Sciatic nerve (tissue), 2 donors: ENCODE data around the gene RASSF1. TPM values are rescaled to one million over a fixed set of nuclear protein-coding genes. Genes with fewer than 3 reads are reported as not detected.
"Not testable (repeated sequence)": the region's sequence is repeated elsewhere in the genome, so short reads cannot be mapped to it uniquely, and the experiment has no call there.

Experiments used
- ATAC-seq: fragments of 200-7000 bp; cut with Tn5 transposase; one replicate; pipeline ENCODE4 v1.9.1; 2020; ENCODE audit warnings: mild to moderate bottlenecking, moderate library complexity
- DNase-seq: peaks from one replicate; pipeline ENCODE4 v3.0.0-alpha.2; 2020; ENCODE audit warnings: low spot score
- intact Hi-C: fragments of 100-400 bp; cut with DNase I; formaldehyde crosslinking; loops from one replicate; pipeline ENCODE4 v1.14.2; 2022
- total RNA-seq: library from RNA; stranded (reverse); fragmentation: NEBNext Ultra II Directional; extraction: Animal tissue kit (Norgen Biotek cat#: 25700); gene quantifications from one replicate; pipeline ENCODE4 v1.2.1, GENCODE V29; 2021
- donor health status: DM: no; HTN: no; CAD: no.
- donor health status: DM: no; HTN: no; CAD: no.

Gene RASSF1
- total RNA-seq, 1 donor from 2014 or later = 51.0 TPM

GRCh38 chr3:50295553-50296431 lies 44.8 kb downstream of the RASSF1 start:
- DNase-seq = no peak
- ATAC-seq = no peak
- intact Hi-C loops = no loop called here

GRCh38 chr3:50294492-50295403 lies 45.9 kb downstream of the RASSF1 start:
- DNase-seq (no peak), ATAC-seq (no peak)
- intact Hi-C loops = no loop called here

GRCh38 chr3:50294089-50294488 lies 46.5 kb downstream of the RASSF1 start:
- intact Hi-C loops = no loop called here
- DNase-seq = no peak
- no peak for ATAC-seq

- intact Hi-C loops = no loop called here
- DNase-seq (no peak), ATAC-seq (no peak)
Measured at GRCh38 chr3:50293079-50293801, 47.4 kb downstream of the RASSF1 start.

- peak; percentile 97 for ATAC-seq
- intact Hi-C loops = no loop called here
- peak; percentile 97 for DNase-seq
Measured at GRCh38 chr3:50292159-50293078, 48.2 kb downstream of the RASSF1 start, which contains the start of gene IFRD2. TSS of gene IFRD2 (minus strand) at chr3:50292429. CDS start at chr3:50292274, 155 bp downstream.

GRCh38 chr3:50290161-50290641 lies 50.4 kb downstream of the RASSF1 start:
- ATAC-seq = no peak
- intact Hi-C loops = no loop called here
- DNase-seq = no peak

- no peak for DNase-seq
- ATAC-seq = no peak
- intact Hi-C loops = no loop called here
Measured at GRCh38 chr3:50289130-50289529, 51.5 kb downstream of the RASSF1 start.

GRCh38 chr3:50288387-50289007 lies 52.1 kb downstream of the RASSF1 start:
- intact Hi-C loops = no loop called here
- DNase-seq (no peak), ATAC-seq (no peak)

GRCh38 chr3:50287262-50287661 lies 53.4 kb downstream of the RASSF1 start:
- intact Hi-C loops = no loop called here
- ATAC-seq (no peak), DNase-seq (no peak)

- intact Hi-C loops = no loop called here
- no peak for DNase-seq
- no peak for ATAC-seq
Measured at GRCh38 chr3:50286322-50287227, 54.1 kb downstream of the RASSF1 start.

- ATAC-seq, DNase-seq, intact Hi-C loops: not testable (repeated sequence)
Measured at GRCh38 chr3:50284121-50284520, 56.5 kb downstream of the RASSF1 start.

Other genes starting within 250 kb of the RASSF1 start
- 29.3 TPM for gene SEMA3F, start 185.5 kb downstream of the RASSF1 start, total RNA-seq
- not detected for gene GNAT1, start 149.2 kb downstream of the RASSF1 start, total RNA-seq
- 2.5 TPM for gene SLC38A3, start 135.6 kb downstream of the RASSF1 start, total RNA-seq
- 313 TPM for gene GNAI2, start 104.6 kb downstream of the RASSF1 start, total RNA-seq
- gene SEMA3B, start 71.7 kb downstream of the RASSF1 start, total RNA-seq = 390 TPM
- 2.0 TPM for gene LSMEM2, start 61.7 kb downstream of the RASSF1 start, total RNA-seq
- 51.2 TPM for gene IFRD2, start 48.4 kb downstream of the RASSF1 start, total RNA-seq
- 1.5 TPM for gene HYAL3, start 41.4 kb downstream of the RASSF1 start, total RNA-seq
- gene NAA80, start 41.4 kb downstream of the RASSF1 start, total RNA-seq = 20.7 TPM
- gene HYAL1, start 37.3 kb downstream of the RASSF1 start, total RNA-seq = 19.4 TPM
- gene HYAL2, start 18.1 kb downstream of the RASSF1 start, total RNA-seq = 48.8 TPM
- gene TUSC2, start 12.6 kb downstream of the RASSF1 start, total RNA-seq = 17.7 TPM
- 1.9 TPM for gene ZMYND10, start 4.9 kb upstream of the RASSF1 start, total RNA-seq
- 20.6 TPM for gene NPRL2, start 9.9 kb upstream of the RASSF1 start, total RNA-seq
- 10.1 TPM for gene CYB561D2, start 10.0 kb upstream of the RASSF1 start, total RNA-seq
- gene TMEM115, start 18.7 kb upstream of the RASSF1 start, total RNA-seq = 29.6 TPM
- 1.8 TPM for gene CACNA2D2, start 162.8 kb upstream of the RASSF1 start, total RNA-seq
- gene C3orf18, start 226.9 kb upstream of the RASSF1 start, total RNA-seq = 16.1 TPM
- 21.3 TPM for gene HEMK1, start 228.7 kb upstream of the RASSF1 start, total RNA-seq